Jurkat, Clone E6-1 (cell line): ENCODE results near the gene MTHFD2L.

Source experiments
- DNase-seq: peaks from one replicate; pipeline ENCODE4 v3.0.0-alpha.2; 2011; ENCODE audit warnings: low read depth, low spot score
- H3K4me3 ChIP-seq: 2 replicates; pipeline ENCODE4 v1.5.1; 2011; ENCODE audit warnings: mild to moderate bottlenecking, low read length, control low read depth, moderate library complexity

Gene MTHFD2L

GRCh38 chr4:74223098-74223497, 65.2 kb downstream of the MTHFD2L start:
- no peak overlapping the region for H3K4me3 ChIP-seq
- DNase-seq = no peak

GRCh38 chr4:74223801-74224200, 65.9 kb downstream of the MTHFD2L start:
- no peak for DNase-seq
- no peak overlapping the region for H3K4me3 ChIP-seq

- DNase-seq = peak; percentile 67
- no peak overlapping the region for H3K4me3 ChIP-seq
Observed at GRCh38 chr4:74228691-74229640, 71.0 kb downstream of the MTHFD2L start.

DNA sequence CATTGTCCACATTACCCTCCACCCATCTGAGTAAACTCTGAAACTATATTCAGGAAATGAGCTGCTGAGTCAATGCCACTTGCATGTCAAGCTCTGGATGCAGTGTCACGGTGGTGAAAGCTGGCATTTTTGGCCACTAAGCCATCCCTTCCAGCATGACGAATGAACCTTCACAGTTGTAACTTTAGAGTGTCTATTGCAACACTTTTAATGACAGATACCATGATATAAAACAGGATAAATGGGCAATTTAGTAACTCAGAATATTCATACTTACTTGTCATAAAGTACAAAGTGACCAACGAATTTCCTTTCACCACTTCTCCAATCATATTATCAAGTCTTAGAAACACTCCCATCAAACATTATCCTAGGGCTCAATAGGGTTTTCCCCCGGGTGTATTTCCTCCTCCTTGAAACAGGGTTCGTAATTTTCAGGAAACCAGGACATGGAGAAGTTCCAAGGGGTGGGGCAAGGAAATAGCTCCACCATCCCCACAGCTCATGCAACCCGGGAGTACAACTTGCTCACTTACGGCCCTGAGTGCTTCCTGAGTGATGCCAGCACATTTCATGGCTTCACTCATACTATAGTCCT, 73.1 kb downstream of the MTHFD2L start:
- no peak overlapping the region for H3K4me3 ChIP-seq
- no peak for DNase-seq

DNA sequence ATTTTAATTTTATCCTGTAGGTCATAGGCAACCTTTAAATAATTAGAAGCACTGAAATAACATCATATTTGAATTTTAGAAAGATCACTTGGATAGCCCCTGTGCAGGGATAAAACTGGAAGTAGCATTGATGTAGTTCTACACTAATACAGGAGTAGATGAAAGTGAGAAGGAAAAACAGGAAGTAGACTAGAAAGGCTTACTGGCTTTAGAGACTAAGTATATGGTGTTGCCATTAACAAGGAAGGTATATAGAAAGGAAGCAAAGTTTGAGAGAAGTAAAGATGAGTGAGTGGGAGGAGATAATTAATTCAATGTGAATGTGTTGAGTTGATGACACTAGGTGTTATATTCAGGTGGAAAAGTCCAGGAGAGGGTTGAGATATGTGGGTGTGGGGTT, 77.2 kb downstream of the MTHFD2L start:
- no peak for DNase-seq

DNA sequence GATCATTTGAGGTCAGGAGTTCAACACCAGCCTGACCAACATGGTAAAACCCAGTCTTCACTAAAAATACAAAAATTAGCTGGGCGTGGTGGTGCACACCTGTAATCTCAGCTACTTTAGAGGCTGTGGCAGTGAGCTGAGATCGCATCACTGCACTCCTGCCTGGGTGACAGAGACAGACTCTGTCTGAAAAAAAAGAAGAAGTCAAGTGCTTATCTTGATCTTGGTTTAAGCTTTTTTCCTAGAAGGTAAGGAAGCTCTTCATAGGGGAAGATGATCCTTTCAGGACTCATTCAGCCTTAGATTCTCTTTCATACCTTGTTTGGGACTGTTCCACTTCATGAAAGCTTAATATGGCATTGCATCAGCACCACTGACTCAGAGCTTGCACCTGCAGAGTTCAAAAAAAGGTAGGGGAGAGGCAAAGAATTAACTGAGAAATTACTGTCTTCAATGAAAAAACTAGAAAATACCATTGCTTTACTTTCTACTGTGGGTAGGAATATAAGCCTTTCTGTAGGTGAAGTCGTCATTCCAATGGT, 79.6 kb downstream of the MTHFD2L start:
- no peak for DNase-seq
- no peak overlapping the region for H3K4me3 ChIP-seq

More for the DNA sequence above, 77.2 kb downstream of the MTHFD2L start:
- no peak overlapping the region for H3K4me3 ChIP-seq

DNA sequence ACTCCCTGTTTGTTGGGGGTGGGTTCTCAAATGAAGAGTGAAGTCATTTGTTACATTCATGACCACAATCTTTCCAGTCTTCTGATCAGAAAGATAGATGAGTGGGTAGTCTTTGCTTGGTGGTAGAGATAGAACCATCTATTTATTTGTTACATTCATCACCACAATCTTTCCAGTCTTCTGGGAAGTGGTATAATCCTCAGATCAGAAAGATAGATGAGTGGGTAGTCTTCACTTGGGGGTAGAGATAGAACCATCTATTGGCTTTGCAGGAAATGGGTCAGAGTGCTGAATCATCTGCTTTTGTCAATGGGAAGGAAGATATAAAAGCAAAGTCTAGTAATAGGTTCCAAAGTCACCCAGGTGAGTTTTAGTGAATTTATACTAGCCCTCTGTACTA, 86.1 kb downstream of the MTHFD2L start:
- no peak for DNase-seq
- no peak overlapping the region for H3K4me3 ChIP-seq

- H3K4me3 ChIP-seq = no peak overlapping the region
- no peak for DNase-seq
Observed at GRCh38 chr4:74252933-74253332, 95.0 kb downstream of the MTHFD2L start.

DNA sequence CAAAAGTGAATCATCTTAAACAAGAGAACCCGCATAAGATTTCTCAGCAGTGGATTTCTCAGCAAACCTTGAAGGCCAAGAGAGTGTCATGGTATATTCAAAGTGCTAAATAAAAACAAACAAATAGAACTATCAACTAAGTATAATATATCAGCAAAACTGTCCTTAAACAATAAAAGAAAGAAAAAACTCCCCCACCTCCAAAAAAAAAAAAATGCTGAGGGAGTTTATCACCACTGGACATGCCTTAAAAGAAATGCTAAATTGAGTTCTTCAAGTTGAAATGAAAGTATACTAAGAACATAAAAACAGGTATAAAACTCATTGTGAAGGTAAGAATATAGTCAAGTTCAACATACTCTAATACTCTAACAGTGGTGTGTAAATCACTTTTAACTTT, 96.5 kb downstream of the MTHFD2L start:
- no peak for DNase-seq

DNA sequence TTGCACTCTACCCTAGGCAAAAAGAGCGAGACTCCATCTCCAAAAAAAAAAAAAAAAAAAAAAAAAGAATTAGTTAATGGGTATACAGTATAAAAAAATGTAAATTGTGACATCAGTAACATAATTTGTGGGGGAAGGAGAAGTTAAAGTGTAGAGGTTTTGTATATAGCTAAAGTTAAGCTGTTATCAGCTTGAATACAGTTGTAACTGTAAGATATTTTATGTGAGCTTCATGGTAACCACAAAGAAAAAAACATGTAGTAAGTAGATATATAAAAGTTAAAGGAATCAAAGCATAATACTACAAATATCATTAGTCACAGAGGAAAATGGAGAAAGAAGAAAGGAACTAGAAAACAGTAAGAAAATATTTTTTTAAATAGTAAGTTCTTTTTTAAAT, 97.2 kb downstream of the MTHFD2L start:
- H3K4me3 ChIP-seq = no peak overlapping the region
- no peak for DNase-seq

More for the DNA sequence above, 96.5 kb downstream of the MTHFD2L start:
- no peak overlapping the region for H3K4me3 ChIP-seq

DNA sequence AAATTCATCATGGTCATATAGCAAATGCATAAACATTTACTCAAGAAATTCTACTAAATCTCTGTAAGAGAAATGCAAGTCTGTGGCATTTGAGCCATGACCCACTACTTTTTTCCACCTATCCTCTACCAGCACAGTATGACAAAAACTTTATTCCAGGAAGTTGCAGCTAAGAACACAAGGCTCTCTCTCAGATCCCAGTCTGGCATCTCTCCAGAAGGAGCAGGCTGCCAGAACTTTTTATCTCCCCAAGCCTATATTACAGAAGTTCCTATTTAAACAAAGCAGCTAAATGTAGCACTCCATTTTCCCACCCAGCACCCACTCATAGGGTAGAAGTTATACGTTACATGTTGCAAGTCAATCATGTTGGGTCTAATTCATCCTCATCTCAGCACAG, 101.0 kb downstream of the MTHFD2L start:
- H3K4me3 ChIP-seq = no peak overlapping the region
- no peak for DNase-seq

DNA sequence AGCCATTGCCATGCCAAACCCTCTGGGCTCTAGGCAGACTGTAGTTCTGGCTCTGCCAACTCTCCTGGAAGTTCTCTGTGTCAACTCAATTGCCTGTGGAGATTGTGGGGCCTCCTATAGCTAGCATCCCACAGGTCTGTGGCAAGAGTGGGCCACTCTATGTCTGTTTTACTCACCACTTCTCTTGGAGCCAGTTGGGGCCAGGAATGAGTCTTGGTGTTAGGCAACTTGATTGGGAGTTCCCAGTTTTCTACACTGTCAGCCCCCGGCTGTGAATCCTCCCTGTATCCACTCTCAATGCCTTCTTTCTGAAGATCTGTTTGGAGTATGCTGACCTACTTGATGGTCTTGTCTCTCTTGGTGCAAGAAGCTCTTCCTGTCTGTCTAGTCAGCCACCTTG, 102.1 kb downstream of the MTHFD2L start:
- no peak for DNase-seq
- no peak overlapping the region for H3K4me3 ChIP-seq

DNA sequence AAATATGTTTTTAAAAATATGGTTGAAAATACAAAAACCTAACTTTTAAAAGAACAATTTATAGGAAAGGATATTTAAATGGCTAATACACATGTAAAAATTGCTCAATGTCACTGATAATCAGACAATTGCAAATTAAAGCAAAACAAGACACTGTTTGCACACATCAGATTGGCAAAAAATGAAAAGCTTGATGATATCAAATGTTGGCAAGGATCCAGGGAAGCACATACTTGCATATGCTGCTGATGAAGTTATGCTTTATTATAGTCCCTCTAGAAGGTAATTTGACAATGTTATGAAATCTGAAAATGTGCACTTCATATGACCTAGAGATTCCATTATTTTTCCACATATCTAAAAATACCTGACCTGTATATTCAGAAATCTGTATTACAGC, 104.6 kb downstream of the MTHFD2L start:
- no peak overlapping the region for H3K4me3 ChIP-seq

DNA sequence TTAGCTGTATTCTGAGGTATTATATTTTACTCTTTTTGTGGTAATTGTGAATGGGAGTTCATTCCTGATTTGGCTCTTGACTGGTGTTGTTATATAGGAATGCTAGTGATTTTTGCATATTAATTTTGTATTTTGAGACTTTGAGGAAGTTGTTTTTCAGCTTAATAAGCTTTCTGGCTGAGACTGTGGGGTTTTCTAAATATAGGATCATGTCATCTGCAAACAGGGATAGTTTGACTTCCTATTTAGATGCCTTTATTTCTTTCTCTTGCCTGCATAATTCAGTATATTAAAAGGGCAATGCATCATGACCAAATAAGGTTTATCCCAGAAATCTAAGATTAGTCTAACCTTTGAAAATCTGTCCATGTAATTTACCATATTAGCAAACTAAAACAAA, 105.6 kb downstream of the MTHFD2L start:
- H3K4me3 ChIP-seq = no peak overlapping the region
- no peak for DNase-seq

More for the DNA sequence above, 104.6 kb downstream of the MTHFD2L start:
- DNase-seq = no peak

DNA sequence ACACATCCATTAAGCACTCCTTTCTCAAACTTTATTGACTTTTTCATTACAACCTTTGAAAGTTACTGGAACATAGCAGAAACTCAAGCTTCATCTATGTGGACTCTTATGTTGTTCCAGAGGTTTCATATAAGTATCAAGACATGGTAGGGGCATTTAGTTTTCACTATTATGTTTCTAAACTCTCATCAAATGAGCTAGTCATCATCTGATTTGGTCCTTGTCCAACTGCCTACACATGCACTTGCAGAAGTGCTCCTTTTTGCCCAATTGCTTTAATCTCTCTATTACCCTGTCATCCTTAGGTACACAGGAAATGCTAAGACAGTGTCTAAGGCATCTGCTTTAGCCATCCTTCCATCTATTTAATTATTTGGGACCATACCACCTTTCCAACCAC, 108.2 kb downstream of the MTHFD2L start:
- no peak for DNase-seq
- H3K4me3 ChIP-seq = no peak overlapping the region

DNA sequence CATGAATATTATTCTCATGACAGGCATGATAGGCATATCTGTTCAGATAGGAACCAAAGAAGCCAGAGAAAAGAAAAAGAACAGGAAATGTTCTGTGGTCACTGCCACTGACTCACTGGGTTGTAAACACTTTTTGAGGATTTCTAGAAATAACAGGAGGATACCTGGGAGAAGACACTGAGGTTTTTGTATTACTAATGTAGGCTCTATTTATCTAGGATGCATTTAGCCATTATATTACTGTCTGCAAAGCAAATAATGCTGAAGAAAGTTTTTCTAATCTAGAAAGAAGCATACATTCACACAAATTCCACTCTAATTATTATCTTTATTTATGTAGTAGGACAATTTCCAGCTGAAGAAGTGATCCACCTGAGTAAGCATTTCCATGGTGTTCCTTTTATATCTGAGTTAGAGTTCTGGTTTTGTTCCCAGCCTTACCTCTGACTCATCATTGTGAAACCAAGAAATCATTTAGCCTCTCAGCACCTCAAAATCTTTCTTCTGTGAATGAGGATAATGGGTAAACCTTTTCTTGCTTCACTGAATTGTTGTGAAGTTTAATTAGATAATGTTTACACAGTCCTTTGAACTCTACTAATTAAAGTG, 110.2 kb downstream of the MTHFD2L start:
- H3K4me3 ChIP-seq = no peak overlapping the region
- no peak for DNase-seq

- DNase-seq = no peak
- H3K4me3 ChIP-seq = no peak overlapping the region
Observed at GRCh38 chr4:74268643-74269042, 110.7 kb downstream of the MTHFD2L start.

DNA sequence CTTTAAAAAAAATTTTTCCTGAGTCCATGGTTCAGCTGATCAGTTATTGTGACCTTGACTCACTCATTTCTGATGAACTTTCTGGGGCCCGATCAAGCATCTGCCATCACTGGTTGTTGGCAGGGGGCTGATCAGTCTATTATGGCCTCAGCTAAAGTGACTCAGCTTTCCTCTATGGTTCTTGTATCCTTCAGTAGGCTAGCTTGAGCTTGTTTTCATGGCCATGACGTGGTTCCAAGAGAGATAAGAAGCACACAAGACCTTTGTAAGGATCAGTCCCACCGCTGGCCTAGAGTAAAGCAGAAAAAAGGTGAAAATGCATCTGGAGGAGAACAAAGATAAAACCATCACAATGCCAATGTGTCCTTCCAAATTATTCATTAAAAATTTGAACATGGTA, 120.6 kb downstream of the MTHFD2L start:
- no peak overlapping the region for H3K4me3 ChIP-seq
- no peak for DNase-seq

- DNase-seq = no peak
- no peak overlapping the region for H3K4me3 ChIP-seq
Observed at GRCh38 chr4:74279716-74280115, 121.8 kb downstream of the MTHFD2L start.

DNA sequence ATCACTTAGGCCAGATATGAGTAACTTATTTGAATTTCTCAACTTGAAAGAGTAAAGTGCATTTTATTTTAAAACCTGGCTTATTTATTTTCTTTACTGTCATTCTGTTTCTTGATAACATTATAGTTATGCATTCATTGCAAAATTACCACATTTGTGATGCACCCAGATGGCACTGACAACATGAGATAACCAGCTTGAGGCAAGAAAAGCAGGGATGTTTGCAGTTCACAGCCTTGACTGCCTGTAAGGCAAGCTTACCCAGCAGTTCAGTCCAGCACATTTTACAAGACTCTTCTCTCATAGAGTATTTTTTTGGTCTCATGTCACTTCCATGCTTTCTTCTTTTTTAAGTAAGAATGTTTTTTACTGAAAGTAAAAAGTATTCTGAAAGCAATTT, 125.0 kb downstream of the MTHFD2L start:
- DNase-seq = no peak
- no peak overlapping the region for H3K4me3 ChIP-seq
